HG02763 (cell line): Measurements from ENCODE around the gene RPLP1.

Source experiments
- ATAC-seq: cut with Tn5 transposase; IDR thresholded peaks from one replicate; pipeline ENCODE4 v1.9.1; 2021; ENCODE audit warnings: mild to moderate bottlenecking, moderate library complexity; ENCODE audit not compliant: unreplicated experiment

The RPLP1 gene

GRCh38 chr15:69468241-69469121 lies 15.9 kb downstream of the RPLP1 start:
- no peak for ATAC-seq

GRCh38 chr15:69469467-69470201 lies 17.0 kb downstream of the RPLP1 start:
- no peak for ATAC-seq

GRCh38 chr15:69472046-69472445 lies 19.4 kb downstream of the RPLP1 start:
- ATAC-seq = no peak

- no peak for ATAC-seq
These were observed 19.9 kb downstream of the RPLP1 start for GRCh38 chr15:69472562-69472961.

GRCh38 chr15:69474291-69474690 lies 21.7 kb downstream of the RPLP1 start:
- no peak for ATAC-seq

GRCh38 chr15:69474846-69475455 lies 22.3 kb downstream of the RPLP1 start:
- no peak for ATAC-seq

GRCh38 chr15:69475769-69476358 lies 23.2 kb downstream of the RPLP1 start:
- no peak for ATAC-seq

- no peak for ATAC-seq
These were observed 24.3 kb downstream of the RPLP1 start for GRCh38 chr15:69476704-69477473.

- ATAC-seq = no peak
These were observed 25.7 kb downstream of the RPLP1 start for GRCh38 chr15:69478259-69478781.

GRCh38 chr15:69479081-69479480 lies 26.5 kb downstream of the RPLP1 start:
- ATAC-seq = no peak

GRCh38 chr15:69479971-69480370 lies 27.4 kb downstream of the RPLP1 start:
- no peak for ATAC-seq

- ATAC-seq = no peak
These were observed 28.3 kb downstream of the RPLP1 start for GRCh38 chr15:69480932-69481331.

- no peak for ATAC-seq
These were observed 30.2 kb downstream of the RPLP1 start for GRCh38 chr15:69482686-69483256.

- ATAC-seq = no peak
These were observed 32.2 kb downstream of the RPLP1 start for GRCh38 chr15:69484837-69485236.

GRCh38 chr15:69486481-69487110 lies 34.0 kb downstream of the RPLP1 start:
- ATAC-seq = no peak

- no peak for ATAC-seq
These were observed 36.5 kb downstream of the RPLP1 start for GRCh38 chr15:69489073-69489571.

GRCh38 chr15:69490356-69491037 lies 37.9 kb downstream of the RPLP1 start:
- no peak for ATAC-seq

- no peak for ATAC-seq
These were observed 38.5 kb downstream of the RPLP1 start for GRCh38 chr15:69491038-69491505.

- no peak for ATAC-seq
These were observed 40.8 kb downstream of the RPLP1 start for GRCh38 chr15:69493406-69493805.
